Stomach (tissue), 9 donors: ENCODE measurements around the gene C9orf78. TPM values are rescaled to one million over a fixed set of nuclear protein-coding genes. Genes with fewer than 3 reads are reported as not detected.
A peak's percentile ranks its signal among the peaks of the same experiment; 100 is the strongest.

Source experiments
- DNase-seq, 2 donors: peaks; one replicate each; pipeline versions ENCODE4 v3.0.0 to v3.0.0-alpha.2; 2013 to 2019
- H3K27ac ChIP-seq, 5 donors: fragments of 200-600 bp in 4 of 5; sonication (generic) in 4 of 5; one replicate each; pipeline ENCODE4 v1.5.1; 2013 to 2019; ENCODE audit warnings: mild to moderate bottlenecking in 1 of 5, moderate library complexity in 1 of 5
- H3K27me3 ChIP-seq, 3 donors: fragments of 200-600 bp; sonication (generic); one replicate each; pipeline ENCODE4 v1.5.1; 2017 to 2019; ENCODE audit warnings: mixed run types in 1 of 3
- H3K36me3 ChIP-seq, 4 donors: fragments of 200-600 bp; sonication (generic); 1 replicate in 3 of 4; 2 replicates in 1 of 4; pipeline ENCODE4 v1.5.1; 2016 to 2019
- H3K4me1 ChIP-seq, 4 donors: fragments of 200-600 bp; sonication (generic); one replicate each; pipeline ENCODE4 v1.5.1; 2016 to 2019
- H3K4me3 ChIP-seq, 4 donors: fragments of 200-600 bp; sonication (generic) in 3 of 4; one replicate each; pipeline ENCODE4 v1.5.1; 2016 to 2019; ENCODE audit warnings: mild to moderate bottlenecking in 1 of 4
- H3K9me3 ChIP-seq, 4 donors: fragments of 200-600 bp; sonication (generic); one replicate each; pipeline ENCODE4 v1.5.1; 2016 to 2019
- CTCF ChIP-seq, 7 experiments: fragments of 450-650 bp in 4 of 7; fragments of 200-600 bp in 3 of 7; sonication (generic) in 3 of 7; IDR thresholded peaks; one replicate each; pipeline ENCODE4 v1.5.1; 2016 to 2019; ENCODE audit warnings: antibody characterized with exemption in 7 of 7, control low read depth in 2 of 7, mild to moderate bottlenecking in 1 of 7
- EP300 ChIP-seq: sonication (generic); formaldehyde crosslinking; IDR thresholded peaks from one replicate; pipeline ENCODE4 v1.6.1; 2017; ENCODE audit warnings: antibody characterized with exemption
- POLR2A ChIP-seq, 4 donors: fragments of 450-650 bp; IDR thresholded peaks; one replicate each; pipeline ENCODE4 v1.6.1; 2016; ENCODE audit warnings: antibody characterized with exemption in 4 of 4, control low read depth in 2 of 4, mild to moderate bottlenecking in 1 of 4, moderate library complexity in 1 of 4
- POLR2AphosphoS5 ChIP-seq, 3 donors: sonication (generic); formaldehyde crosslinking; IDR thresholded peaks; one replicate each; pipeline ENCODE4 v1.6.1; 2016; ENCODE audit warnings: antibody characterized with exemption in 3 of 3
- WGBS, 5 donors: extraction: QIAGEN DNeasy Blood & Tissue Kit in 3 of 5; methylation state at CpG; one replicate each; pipeline versions ENCODE4 v1.1.5 to v1.1.7; 2013 to 2018; 5-methylcytosine and 5-hydroxymethylcytosine counted together
- intact Hi-C: fragments of 100-400 bp; cut with DNase I; formaldehyde crosslinking; loops from one replicate; pipeline ENCODE4 v1.15.1; 2023; ENCODE audit warnings: low total_unique reads
- polyA plus RNA-seq, 3 donors: library from polyadenylated mRNA; stranded (reverse); fragments of 200-250 nt; gene quantifications; one replicate each; pipeline ENCODE4 v1.2.3, GENCODE V29; 2013
- total RNA-seq, 5 donors: library from RNA; depleted of rRNA; stranded (reverse); fragments of >200 nt; gene quantifications; one replicate each; pipeline versions ENCODE4 v1.1.0 to v1.2.3, GENCODE V29; 2014 to 2016
- donor health status: healthy with polysubstance abuse.
- donor health status: Bipolar disorder and iron deficiency.
- donor health status: healthy.

C9orf78 gene
- total and polyA plus RNA-seq, 8 donors, result 18.7 to 67.5 (median 43.8) TPM

GRCh38 chr9:129873563-129874190 is 38.6 kb upstream of the C9orf78 start:
- DNase-seq, result no peak
- H3K27me3 ChIP-seq, result no peaks in the 10 kb centered on the region

GRCh38 chr9:129871046-129871445 is 36.0 kb upstream of the C9orf78 start:
- no peaks in the 10 kb centered on the region for H3K27me3 ChIP-seq
- peaks cover 0 to 7% (median 0%) of the 10 kb centered on the region in 4 donors for H3K4me1 ChIP-seq
- intact Hi-C loops, result no loop called here
- H3K36me3 ChIP-seq, result peaks cover 19 to 51% (median 47%) of the 10 kb centered on the region in 4 donors
- no peak overlapping the region for H3K27ac ChIP-seq
- 88 to 94% (median 93%) methylated on average over 10 to 11 of the region's 11 CpGs for WGBS, 5 donors
- no peaks in the 10 kb centered on the region for H3K9me3 ChIP-seq
- no peak overlapping the region for H3K4me3 ChIP-seq
- DNase-seq, result no peak
- TF ChIP-seq EP300, result no peak
- no peak for TF ChIP-seq CTCF (IDR thresholded peaks at IDR 0.05)
- TF ChIP-seq POLR2AphosphoS5 (IDR thresholded peaks at IDR 0.05), result no peak

More at GRCh38 chr9:129873563-129874190, 38.6 kb upstream of the C9orf78 start:
- no peak overlapping the region for H3K27ac ChIP-seq
- H3K4me1 ChIP-seq, result peaks cover 0 to 3% (median 0%) of the 10 kb centered on the region in 4 donors
- no peak overlapping the region for H3K4me3 ChIP-seq
- intact Hi-C loops, result no loop called here
- peaks cover 19 to 25% (median 23%) of the 10 kb centered on the region in 4 donors for H3K36me3 ChIP-seq
- H3K9me3 ChIP-seq, result no peaks in the 10 kb centered on the region
- WGBS, 5 donors, result 78 to 89% (median 88%) methylated on average over 7 to 16 of the region's 16 CpGs
- TF ChIP-seq EP300, result no peak
- TF ChIP-seq CTCF (IDR thresholded peaks at IDR 0.05), result no peak
- TF ChIP-seq POLR2A (IDR thresholded peaks at IDR 0.05), result no peak
- no peak for TF ChIP-seq POLR2AphosphoS5 (IDR thresholded peaks at IDR 0.05)

GRCh38 chr9:129869585-129870501 is 34.8 kb upstream of the C9orf78 start:
- H3K36me3 ChIP-seq, result peaks cover 16 to 63% (median 59%) of the 10 kb centered on the region in 4 donors
- 90 to 97% (median 92%) methylated on average over 18 to 24 of the region's 24 CpGs for WGBS, 5 donors
- no peaks in the 10 kb centered on the region for H3K27me3 ChIP-seq
- TF ChIP-seq EP300 (no peak), POLR2A (IDR thresholded peaks at IDR 0.05) (no peak), CTCF (IDR thresholded peaks at IDR 0.05) (no peak), POLR2AphosphoS5 (IDR thresholded peaks at IDR 0.05) (no peak)
- intact Hi-C loops, result no loop called here
- no peaks in the 10 kb centered on the region for H3K9me3 ChIP-seq
- no peak for DNase-seq
- H3K27ac ChIP-seq, result peak overlapping the region in 3 of 5 donors; percentile 21 to 67 (median 26)
- peaks cover 0 to 7% (median 0%) of the 10 kb centered on the region in 4 donors for H3K4me1 ChIP-seq
- H3K4me3 ChIP-seq, result no peak overlapping the region

- H3K27me3 ChIP-seq, result no peaks in the 10 kb centered on the region
- no peak for TF ChIP-seq EP300
- TF ChIP-seq POLR2AphosphoS5 (IDR thresholded peaks at IDR 0.05), result no peak
- no peak for TF ChIP-seq CTCF (IDR thresholded peaks at IDR 0.05)
- TF ChIP-seq POLR2A (IDR thresholded peaks at IDR 0.05), result no peak
- peaks cover 0 to 7% (median 0%) of the 10 kb centered on the region in 4 donors for H3K4me1 ChIP-seq
- H3K4me3 ChIP-seq, result no peak overlapping the region
- 78 to 89% (median 85%) methylated on average over 25 to 28 of the region's 28 CpGs for WGBS, 5 donors
- intact Hi-C loops, result no loop called here
- no peaks in the 10 kb centered on the region for H3K9me3 ChIP-seq
- peak; percentile 51 to 71 for DNase-seq
- H3K36me3 ChIP-seq, result peaks cover 15 to 67% (median 63%) of the 10 kb centered on the region in 4 donors
- peak overlapping the region; percentile 10 to 67 (median 29) for H3K27ac ChIP-seq
These were observed 33.9 kb upstream of the C9orf78 start for GRCh38 chr9:129868872-129869486.
